Measurements from ENCODE around the gene MBTPS1.

DNA sequence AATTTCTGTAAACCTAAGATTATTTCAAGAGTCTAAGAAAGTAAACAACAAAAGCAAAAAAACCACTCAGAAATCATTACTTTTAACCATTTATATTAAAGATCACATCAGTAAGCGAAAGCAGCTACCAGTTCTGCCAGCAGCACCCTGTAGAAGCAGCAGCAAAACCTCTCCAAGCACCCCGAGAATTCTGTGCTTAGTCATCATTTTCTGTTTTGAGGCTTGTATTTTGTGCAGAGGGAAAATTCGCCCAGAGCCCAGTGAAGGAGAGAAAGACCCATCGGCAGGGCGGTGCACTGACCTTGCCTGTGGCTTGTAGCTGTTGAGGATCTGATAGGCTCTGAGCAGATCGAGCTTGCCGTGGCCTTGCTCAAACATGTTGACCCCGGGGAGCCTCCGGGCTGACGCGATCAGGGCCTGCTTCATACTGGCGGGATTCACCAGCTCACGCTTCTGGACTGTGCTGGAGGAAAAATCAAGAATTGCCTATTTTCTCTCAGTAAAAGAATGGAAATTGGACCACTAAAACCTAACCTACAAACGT lies 35.2 kb downstream of the MBTPS1 start:
- TF ChIP-seq, protein P1, sequence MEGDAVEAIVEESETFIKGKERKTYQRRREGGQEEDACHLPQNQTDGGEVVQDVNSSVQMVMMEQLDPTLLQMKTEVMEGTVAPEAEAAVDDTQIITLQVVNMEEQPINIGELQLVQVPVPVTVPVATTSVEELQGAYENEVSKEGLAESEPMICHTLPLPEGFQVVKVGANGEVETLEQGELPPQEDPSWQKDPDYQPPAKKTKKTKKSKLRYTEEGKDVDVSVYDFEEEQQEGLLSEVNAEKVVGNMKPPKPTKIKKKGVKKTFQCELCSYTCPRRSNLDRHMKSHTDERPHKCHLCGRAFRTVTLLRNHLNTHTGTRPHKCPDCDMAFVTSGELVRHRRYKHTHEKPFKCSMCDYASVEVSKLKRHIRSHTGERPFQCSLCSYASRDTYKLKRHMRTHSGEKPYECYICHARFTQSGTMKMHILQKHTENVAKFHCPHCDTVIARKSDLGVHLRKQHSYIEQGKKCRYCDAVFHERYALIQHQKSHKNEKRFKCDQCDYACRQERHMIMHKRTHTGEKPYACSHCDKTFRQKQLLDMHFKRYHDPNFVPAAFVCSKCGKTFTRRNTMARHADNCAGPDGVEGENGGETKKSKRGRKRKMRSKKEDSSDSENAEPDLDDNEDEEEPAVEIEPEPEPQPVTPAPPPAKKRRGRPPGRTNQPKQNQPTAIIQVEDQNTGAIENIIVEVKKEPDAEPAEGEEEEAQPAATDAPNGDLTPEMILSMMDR (conservative IDR thresholded peaks at IDR 0.05 in 1 of 2, IDR thresholded peaks at IDR 0.05 in 1 of 2; ENCODE audit: low read depth in 1 of 2, low read length in 2 of 2): no peak
- TF ChIP-seq EZH2 (IDR thresholded peaks at IDR 0.05; ENCODE audit: low read length, missing control alignments): no peak

Data from fibroblast of lung (primary cell).